Ascending aorta (tissue), 1 donor: ENCODE results near the gene HYAL4. TPM values are rescaled to one million over a fixed set of nuclear protein-coding genes. Genes with fewer than 3 reads are reported as not detected.

Experiments used
- total RNA-seq: library from RNA; depleted of rRNA; stranded (reverse); fragments of >200 nt; gene quantifications from one replicate; pipeline ENCODE4 v1.1.0, GENCODE V29; 2016

HYAL4 gene
- total RNA-seq, 1 donor from 2014 or later, result not detected

Other genes starting within 250 kb of the HYAL4 start
- gene ASB15, start 243.3 kb upstream of the HYAL4 start, total RNA-seq, result not detected
- gene LMOD2, start 189.3 kb upstream of the HYAL4 start, total RNA-seq, result not detected
- gene WASL, start 96.2 kb upstream of the HYAL4 start, total RNA-seq, result 23.7 TPM
- gene SPAM1, start 80.1 kb downstream of the HYAL4 start, total RNA-seq, result not detected
- gene TMEM229A, start 187.9 kb downstream of the HYAL4 start, total RNA-seq, result not detected